Epithelial cell of proximal tubule (primary cell): ENCODE data around the gene TARDBP. TPM values are rescaled to one million over a fixed set of nuclear protein-coding genes. Genes with fewer than 3 reads are reported as not detected.

Experiments
- DNase-seq: peaks from one replicate; pipeline ENCODE4 v3.0.0-alpha.2; 2011; ENCODE audit warnings: low read depth
- H3K4me3 ChIP-seq: 2 replicates; pipeline ENCODE4 v1.5.1; 2011; ENCODE audit warnings: low read depth, mild to moderate bottlenecking, low read length
- CTCF ChIP-seq: conservative IDR thresholded peaks from 2 replicates; pipeline ENCODE4 v1.5.1; 2012; ENCODE audit warnings: low read depth, mild to moderate bottlenecking, low read length
- total RNA-seq: library from RNA; depleted of rRNA; stranded (reverse); fragments of >200 nt; gene quantifications from 2 replicates; pipeline ENCODE4 v1.2.3, GENCODE V29; 2015

The TARDBP gene
- total RNA-seq, 1 donor from 2014 or later = 109 TPM

- TF ChIP-seq CTCF = no peak
- DNase-seq = no peak
Observed at GRCh38 chr1:11055676-11056075, 43.2 kb downstream of the TARDBP start.

GRCh38 chr1:11056504-11056903 is 44.0 kb downstream of the TARDBP start:
- H3K4me3 ChIP-seq = no peak overlapping the region
- no peak for TF ChIP-seq CTCF
- DNase-seq = no peak

More at GRCh38 chr1:11055676-11056075, 43.2 kb downstream of the TARDBP start:
- no peak overlapping the region for H3K4me3 ChIP-seq

GRCh38 chr1:11057477-11057876 is 45.0 kb downstream of the TARDBP start:
- DNase-seq = no peak
- H3K4me3 ChIP-seq = no peak overlapping the region
- TF ChIP-seq CTCF = no peak

GRCh38 chr1:11058026-11058425 is 45.6 kb downstream of the TARDBP start:
- no peak for DNase-seq
- H3K4me3 ChIP-seq = no peak overlapping the region
- TF ChIP-seq CTCF = no peak

GRCh38 chr1:11058595-11059154 is 46.2 kb downstream of the TARDBP start:
- DNase-seq = no peak
- no peak for TF ChIP-seq CTCF
- H3K4me3 ChIP-seq = peak overlapping the region; percentile 94

- H3K4me3 ChIP-seq = peak overlapping the region; percentile 94
- no peak for TF ChIP-seq CTCF
- DNase-seq = no peak
Observed at GRCh38 chr1:11059155-11059967, 46.9 kb downstream of the TARDBP start.
